Measurements from ENCODE around the gene CTXN3. TPM values are rescaled to one million over a fixed set of nuclear protein-coding genes. Genes with fewer than 3 reads are reported as not detected.

Gene CTXN3
- polyA plus RNA-seq, 1 experiment: not detected

DNA sequence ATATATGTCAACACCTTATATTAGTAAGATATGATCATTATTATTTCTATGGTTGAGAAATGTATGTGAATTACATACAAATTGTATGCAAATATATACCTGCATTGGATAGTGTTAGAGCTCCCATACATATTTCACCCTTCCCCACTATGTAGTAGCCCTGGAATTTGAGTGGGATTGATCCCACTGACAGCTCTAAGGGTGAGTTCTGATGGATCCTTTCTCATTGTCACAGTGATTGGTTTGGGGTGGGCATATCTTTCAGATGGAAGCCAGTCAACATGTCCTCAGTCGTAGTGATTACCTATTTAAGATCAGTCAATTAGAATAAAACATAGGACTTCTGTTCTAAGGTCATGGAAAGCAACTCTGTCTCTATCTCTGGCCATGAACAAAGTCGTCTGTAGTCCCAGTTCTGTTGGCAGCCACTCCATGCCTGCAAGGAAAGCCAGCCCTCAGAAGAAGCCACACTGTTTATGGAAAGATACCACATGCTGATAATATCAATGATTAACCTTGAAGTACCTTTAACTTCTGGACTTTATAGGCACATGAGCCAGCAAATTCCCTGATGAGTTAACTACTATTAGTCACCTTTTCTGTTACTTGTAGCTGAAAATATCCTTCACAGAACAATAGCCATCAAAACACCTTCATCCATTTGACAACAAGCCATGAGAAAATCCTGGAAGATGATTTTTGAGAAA lies 49.2 kb downstream of the CTXN3 start:
- Histone ChIP-seq H3K36me3 (ENCODE audit: control insufficient read depth, insufficient read depth, low read length) (no peaks in the 10 kb centered on the region), H3K27me3 (ENCODE audit: control insufficient read depth, insufficient read depth, low read length) (peaks cover 13% of the 10 kb centered on the region), H3K4me3 (ENCODE audit: low read depth, low read length) (no peak overlapping the region)
- ChIA-PET POLR2A (no interaction called here), CTCF (no interaction called here)
- TF ChIP-seq, protein P1, sequence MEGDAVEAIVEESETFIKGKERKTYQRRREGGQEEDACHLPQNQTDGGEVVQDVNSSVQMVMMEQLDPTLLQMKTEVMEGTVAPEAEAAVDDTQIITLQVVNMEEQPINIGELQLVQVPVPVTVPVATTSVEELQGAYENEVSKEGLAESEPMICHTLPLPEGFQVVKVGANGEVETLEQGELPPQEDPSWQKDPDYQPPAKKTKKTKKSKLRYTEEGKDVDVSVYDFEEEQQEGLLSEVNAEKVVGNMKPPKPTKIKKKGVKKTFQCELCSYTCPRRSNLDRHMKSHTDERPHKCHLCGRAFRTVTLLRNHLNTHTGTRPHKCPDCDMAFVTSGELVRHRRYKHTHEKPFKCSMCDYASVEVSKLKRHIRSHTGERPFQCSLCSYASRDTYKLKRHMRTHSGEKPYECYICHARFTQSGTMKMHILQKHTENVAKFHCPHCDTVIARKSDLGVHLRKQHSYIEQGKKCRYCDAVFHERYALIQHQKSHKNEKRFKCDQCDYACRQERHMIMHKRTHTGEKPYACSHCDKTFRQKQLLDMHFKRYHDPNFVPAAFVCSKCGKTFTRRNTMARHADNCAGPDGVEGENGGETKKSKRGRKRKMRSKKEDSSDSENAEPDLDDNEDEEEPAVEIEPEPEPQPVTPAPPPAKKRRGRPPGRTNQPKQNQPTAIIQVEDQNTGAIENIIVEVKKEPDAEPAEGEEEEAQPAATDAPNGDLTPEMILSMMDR (IDR thresholded peaks at IDR 0.05; ENCODE audit: insufficient read depth, low read depth, low read length): no peak
- DNase-seq (ENCODE audit: low read depth): no peak

DNA sequence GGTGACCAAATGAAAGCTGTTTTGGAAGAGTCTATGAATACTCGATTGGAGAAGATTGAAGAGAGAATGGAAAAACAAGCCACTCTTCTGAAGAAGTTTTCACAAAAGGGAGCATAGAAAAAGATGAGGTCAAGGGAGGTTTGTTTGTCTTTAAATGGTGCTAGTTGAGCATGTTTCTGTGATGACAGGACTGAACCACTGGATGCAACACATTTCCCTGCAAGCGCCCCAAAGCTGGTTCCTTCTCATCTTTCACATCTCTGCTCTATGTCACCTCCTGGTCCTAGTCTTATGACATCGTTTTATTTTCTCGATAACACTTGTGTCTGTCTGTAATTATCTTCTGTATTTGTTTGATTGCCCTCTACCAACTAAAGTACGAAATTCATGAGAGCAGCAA lies 50.5 kb downstream of the CTXN3 start:
- ChIA-PET CTCF (interaction anchor here (0.7 kb wide), 1 partner anchor 9 kb away, joined by 4 read pairs; no protein-coding TSS in a partner anchor), POLR2A (no interaction called here)
- Histone ChIP-seq H3K4me3 (ENCODE audit: low read depth, low read length) (no peak overlapping the region), H3K36me3 (ENCODE audit: control insufficient read depth, insufficient read depth, low read length) (no peaks in the 10 kb centered on the region), H3K27me3 (ENCODE audit: control insufficient read depth, insufficient read depth, low read length) (peaks cover 13% of the 10 kb centered on the region)
- no peak for DNase-seq (ENCODE audit: low read depth)
- TF ChIP-seq, protein P1 (IDR thresholded peaks at IDR 0.05; ENCODE audit: insufficient read depth, low read depth, low read length): no peak

DNA sequence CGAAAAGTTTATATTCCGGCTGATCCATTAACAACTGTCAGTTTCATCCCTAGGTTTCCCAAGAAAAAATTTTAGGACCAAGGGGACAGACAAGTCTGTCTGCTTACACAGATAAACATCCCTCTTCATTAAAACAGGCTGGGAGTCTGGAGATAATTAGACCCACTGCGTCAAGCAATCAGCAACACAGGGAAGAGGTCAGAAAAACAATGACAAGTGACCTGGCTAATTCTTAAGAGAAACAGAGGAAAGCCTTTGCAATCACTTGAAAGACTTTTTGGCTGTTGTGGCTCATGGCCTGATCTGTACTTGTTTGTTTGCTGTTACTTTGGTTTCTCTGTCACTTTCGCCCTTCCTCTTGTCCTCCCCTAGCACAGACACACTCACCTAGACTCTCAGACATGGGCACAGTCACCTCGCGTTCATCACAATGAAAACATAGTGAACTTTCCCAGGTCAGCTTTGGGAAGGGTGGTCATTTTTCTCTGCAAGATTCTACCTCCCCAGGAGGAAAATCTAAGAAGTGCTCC lies 51.4 kb downstream of the CTXN3 start:
- ChIA-PET CTCF (no interaction called here), POLR2A (no interaction called here)
- Histone ChIP-seq H3K4me3 (ENCODE audit: low read depth, low read length) (no peak overlapping the region), H3K36me3 (ENCODE audit: control insufficient read depth, insufficient read depth, low read length) (no peaks in the 10 kb centered on the region), H3K27me3 (ENCODE audit: control insufficient read depth, insufficient read depth, low read length) (peaks cover 12% of the 10 kb centered on the region)
- TF ChIP-seq, protein P1 (IDR thresholded peaks at IDR 0.05; ENCODE audit: insufficient read depth, low read depth, low read length): no peak
- no peak for DNase-seq (ENCODE audit: low read depth)

DNA sequence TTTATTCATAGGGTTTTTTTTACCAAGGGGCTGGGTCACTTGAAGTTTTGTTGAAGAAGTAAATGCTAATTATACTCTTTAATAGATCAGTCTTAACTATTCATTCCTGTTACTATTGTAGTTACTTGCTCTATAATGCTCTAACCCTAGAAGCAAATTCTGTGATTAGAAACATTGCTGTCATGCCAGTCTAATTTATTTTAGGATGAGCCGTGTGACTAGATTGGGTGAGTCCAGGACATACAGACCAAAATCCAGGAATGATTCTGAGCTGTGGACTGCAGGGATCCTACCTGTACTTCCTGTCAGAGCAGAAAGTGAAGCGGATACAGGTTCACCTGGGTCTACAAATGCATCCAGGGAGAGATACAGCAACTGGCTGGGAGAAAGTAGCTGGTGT lies 53.6 kb downstream of the CTXN3 start:
- TF ChIP-seq, protein P1 (IDR thresholded peaks at IDR 0.05; ENCODE audit: insufficient read depth, low read depth, low read length): no peak
- Histone ChIP-seq H3K27me3 (ENCODE audit: control insufficient read depth, insufficient read depth, low read length) (peaks cover 11% of the 10 kb centered on the region), H3K4me3 (ENCODE audit: low read depth, low read length) (no peak overlapping the region), H3K36me3 (ENCODE audit: control insufficient read depth, insufficient read depth, low read length) (no peaks in the 10 kb centered on the region)
- POLR2A ChIA-PET: interaction anchor here (0.7 kb wide), 1 partner anchor 141 kb away, joined by 9 read pairs; no protein-coding TSS in a partner anchor
- CTCF ChIA-PET: interaction anchor here (1.0 kb wide), 1 partner anchor 9 kb away, joined by 3 read pairs; no protein-coding TSS in a partner anchor
- DNase-seq (ENCODE audit: low read depth): no peak

DNA sequence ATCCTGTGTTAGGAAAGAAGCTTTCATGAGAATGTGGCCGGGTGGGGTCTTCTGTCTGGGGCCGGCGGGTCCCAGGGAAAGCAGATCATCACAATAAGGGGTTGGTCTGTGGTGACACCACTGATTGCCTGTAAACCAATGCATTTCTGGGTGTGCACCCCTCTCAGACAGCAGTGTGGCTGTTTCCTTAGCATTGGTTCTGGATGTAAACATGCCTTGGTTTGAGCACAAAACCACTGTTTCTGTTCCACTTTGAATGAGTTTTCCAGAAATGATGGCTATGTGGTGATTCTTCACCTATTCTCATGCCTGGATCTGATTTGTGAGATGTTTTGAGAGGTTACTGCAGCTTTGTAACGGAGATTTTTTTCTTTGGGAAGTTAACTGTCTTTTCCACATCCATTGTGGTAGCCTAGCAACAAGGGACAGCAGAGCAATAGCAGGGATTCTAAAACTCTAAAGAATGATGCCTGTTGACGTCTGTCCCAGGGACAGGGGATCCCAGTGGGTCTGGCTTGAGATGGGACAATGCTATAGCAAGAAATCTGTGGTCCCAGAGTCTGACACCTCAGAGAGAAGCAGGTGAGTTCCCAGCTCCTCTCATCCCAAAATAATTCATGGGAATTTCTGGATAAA lies 54.2 kb downstream of the CTXN3 start, which contains the start of gene CCDC192:
CCDC192 (plus strand) TSS at position 466 of the 636 bp plus-strand sequence; CDS start at position 521, 55 bp downstream.
- TF ChIP-seq, protein P1 (IDR thresholded peaks at IDR 0.05; ENCODE audit: insufficient read depth, low read depth, low read length): no peak
- Histone ChIP-seq H3K36me3 (ENCODE audit: control insufficient read depth, insufficient read depth, low read length) (no peaks in the 10 kb centered on the region), H3K27me3 (ENCODE audit: control insufficient read depth, insufficient read depth, low read length) (peaks cover 11% of the 10 kb centered on the region), H3K4me3 (ENCODE audit: low read depth, low read length) (no peak within 1 kb of the TSS)
- no peak for DNase-seq (ENCODE audit: low read depth)
- ChIA-PET CTCF (interaction anchor here (1.0 kb wide), 1 partner anchor 8 kb away, joined by 3 read pairs; no protein-coding TSS in a partner anchor), POLR2A (no interaction called here)
